Limb (tissue), 2 donors: ENCODE results near the gene PPP1R13L.
A peak's percentile ranks its signal among the peaks of the same experiment; 100 is the strongest.
"Not testable (repeated sequence)": the region's sequence is repeated elsewhere in the genome, so short reads cannot be mapped to it uniquely, and the experiment has no call there.

Experiments
- DNase-seq, 2 donors: peaks; one replicate each; pipeline ENCODE4 v3.0.0-alpha.2; 2016; ENCODE audit errors: extremely low spot score in 2 of 2

The PPP1R13L gene

GRCh38 chr19:45407585-45407984, 2.7 kb upstream of the PPP1R13L start:
- DNase-seq, result not testable (repeated sequence)

- DNase-seq, result no peak
Observed at GRCh38 chr19:45407091-45407375, 2.2 kb upstream of the PPP1R13L start.

- DNase-seq, result peak; percentile 86 to 89
Observed at GRCh38 chr19:45406226-45407090, 1.6 kb upstream of the PPP1R13L start, which contains the start of gene POLR1G. Gene POLR1G, plus strand, starts transcription at chr19:45406644. Its CDS starts 53 bp downstream, at chr19:45406697.

DNA sequence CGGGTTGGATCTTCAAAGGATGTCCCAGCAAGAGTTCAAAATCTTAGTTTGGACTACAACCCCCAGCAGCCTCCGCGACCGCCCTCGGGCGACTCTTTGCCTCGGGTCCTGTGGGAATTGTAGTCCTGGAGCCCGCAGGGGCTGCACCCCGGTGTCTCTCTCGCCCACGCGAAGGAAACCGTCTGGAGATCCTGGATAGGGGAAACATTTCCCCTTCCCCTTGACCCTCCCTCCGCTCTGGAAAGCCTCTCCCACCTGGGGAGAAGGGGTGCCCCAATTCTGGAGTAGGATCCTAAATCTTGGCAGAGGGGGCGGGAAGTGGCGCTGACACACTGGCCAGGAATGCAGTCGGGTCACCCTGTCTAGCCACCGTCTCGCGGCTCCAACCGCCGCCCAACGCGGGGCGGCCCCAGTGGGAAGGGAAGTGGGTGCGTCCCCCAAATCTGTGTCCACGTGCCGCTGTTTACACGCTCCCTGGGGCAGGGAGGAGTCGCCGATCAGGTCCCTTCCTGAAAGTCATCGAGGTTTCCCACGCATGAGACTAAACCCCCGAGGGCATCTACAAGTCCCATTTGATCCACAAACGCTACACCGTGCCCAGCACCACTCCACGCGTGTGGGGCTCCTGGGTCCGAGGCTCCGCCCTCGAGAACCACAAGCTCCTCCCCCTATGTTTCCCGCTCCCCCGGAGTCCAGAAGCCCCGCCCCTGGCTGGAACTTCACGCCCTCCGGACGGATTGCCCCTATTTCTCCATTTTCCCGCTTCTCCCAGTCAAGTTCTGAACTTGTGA, 761 bp upstream of the PPP1R13L start:
- DNase-seq, result peak; percentile 67 to 88

GRCh38 chr19:45403781-45404556, 900 bp downstream of the PPP1R13L start:
- peak in 1 of 2 donors; percentile 55 for DNase-seq

GRCh38 chr19:45403272-45403671, 1.6 kb downstream of the PPP1R13L start:
- no peak for DNase-seq

DNA sequence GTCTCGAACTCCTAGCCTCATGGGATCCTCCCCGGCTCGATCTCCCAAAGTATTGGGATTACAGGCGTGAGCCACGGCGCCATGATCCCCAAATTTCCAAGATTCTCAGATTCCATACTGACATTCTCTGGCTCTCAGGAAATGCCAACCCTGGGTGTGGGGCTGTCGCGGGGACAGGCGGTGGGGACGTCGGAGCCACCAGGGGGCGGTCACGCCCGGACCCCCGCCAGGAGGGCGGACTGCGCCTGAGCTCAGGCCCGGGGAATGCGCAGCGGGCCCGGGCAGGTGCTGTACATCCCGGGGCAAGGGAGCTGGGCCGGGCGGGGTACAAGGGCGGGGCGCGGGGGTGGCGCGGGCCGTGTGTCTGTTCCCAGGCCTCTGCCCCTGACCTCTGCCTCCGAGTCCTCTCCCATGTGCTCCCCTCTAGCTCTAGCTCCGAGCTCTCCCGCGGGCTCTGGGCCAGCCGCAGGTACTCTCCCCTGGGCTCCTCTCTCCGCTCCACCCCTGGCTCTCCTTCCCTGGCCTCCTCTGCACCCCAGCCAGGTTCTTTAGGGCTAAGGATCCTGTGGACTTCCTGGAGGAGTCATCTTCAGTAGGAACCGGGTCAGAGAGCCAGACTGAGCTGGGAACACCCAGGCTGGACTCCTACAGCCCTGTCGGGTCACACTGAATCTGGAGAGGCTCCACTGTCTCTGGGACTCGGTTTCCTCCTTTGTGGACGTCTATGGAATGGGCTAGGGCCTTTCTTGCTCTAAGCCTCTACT, 2.4 kb downstream of the PPP1R13L start:
- DNase-seq, result peak in 1 of 2 donors; percentile 58

DNA sequence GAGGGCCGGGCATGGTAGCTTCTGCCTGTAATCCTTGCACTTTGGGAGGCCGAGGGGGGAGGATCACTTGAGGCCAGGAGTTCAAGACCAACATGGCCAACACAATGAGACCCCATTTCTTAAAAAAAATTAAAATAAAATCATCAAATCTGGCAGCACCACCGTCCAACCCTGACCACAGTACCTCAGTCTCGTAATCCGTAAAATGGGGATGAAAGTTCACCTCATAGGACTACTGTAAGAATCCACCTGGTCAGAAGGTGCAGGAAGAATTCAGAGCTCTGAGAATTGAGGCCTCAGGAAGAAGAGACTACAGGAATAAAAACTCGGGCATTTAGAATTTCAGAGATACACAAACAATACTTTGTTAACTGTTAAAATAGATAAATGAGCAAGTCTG, 3.1 kb downstream of the PPP1R13L start:
- DNase-seq, result no peak

GRCh38 chr19:45400192-45400591, 4.7 kb downstream of the PPP1R13L start:
- no peak for DNase-seq

- DNase-seq, result no peak
Observed at GRCh38 chr19:45395821-45396617, 8.8 kb downstream of the PPP1R13L start.

DNA sequence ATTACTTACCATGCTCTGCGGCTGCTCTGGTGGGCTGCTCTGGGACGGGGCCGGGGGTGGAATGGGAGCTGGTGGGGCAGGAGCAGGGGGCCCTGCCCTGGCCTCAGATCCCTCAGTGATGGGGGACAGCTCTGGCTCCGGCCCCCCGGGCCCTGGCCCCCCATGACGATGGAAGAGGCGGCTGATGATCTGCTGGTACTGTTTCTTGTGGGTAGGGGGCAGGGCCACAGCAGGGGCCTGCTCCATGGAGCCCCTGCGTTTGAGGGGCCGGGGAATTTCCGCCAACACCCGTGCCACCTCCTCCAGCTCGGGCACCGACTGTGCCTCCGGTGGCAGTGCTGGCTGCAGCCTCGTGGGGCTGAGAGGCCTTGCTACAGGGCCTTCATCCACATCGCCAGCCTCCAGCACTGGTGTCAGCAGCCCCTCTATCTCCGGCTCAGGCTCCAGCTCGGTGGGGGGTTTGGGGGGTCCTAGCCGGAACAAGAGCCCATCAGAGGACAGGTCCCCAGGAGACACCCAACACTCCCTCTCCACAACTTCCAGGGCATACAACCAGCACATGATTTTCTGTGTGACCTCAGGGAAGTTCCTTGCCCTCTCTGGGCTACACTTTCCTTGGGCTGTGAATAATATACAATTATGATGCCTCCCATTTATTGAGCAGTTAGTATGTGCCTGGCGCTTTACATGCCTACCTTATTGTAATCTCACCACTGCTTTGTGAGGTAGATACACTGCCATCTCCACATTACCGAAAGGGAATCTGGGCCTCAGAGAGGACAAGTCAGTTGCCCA, 12.8 kb downstream of the PPP1R13L start:
- no peak for DNase-seq

- DNase-seq, result no peak
Observed at GRCh38 chr19:45391346-45391745, 13.5 kb downstream of the PPP1R13L start.

DNA sequence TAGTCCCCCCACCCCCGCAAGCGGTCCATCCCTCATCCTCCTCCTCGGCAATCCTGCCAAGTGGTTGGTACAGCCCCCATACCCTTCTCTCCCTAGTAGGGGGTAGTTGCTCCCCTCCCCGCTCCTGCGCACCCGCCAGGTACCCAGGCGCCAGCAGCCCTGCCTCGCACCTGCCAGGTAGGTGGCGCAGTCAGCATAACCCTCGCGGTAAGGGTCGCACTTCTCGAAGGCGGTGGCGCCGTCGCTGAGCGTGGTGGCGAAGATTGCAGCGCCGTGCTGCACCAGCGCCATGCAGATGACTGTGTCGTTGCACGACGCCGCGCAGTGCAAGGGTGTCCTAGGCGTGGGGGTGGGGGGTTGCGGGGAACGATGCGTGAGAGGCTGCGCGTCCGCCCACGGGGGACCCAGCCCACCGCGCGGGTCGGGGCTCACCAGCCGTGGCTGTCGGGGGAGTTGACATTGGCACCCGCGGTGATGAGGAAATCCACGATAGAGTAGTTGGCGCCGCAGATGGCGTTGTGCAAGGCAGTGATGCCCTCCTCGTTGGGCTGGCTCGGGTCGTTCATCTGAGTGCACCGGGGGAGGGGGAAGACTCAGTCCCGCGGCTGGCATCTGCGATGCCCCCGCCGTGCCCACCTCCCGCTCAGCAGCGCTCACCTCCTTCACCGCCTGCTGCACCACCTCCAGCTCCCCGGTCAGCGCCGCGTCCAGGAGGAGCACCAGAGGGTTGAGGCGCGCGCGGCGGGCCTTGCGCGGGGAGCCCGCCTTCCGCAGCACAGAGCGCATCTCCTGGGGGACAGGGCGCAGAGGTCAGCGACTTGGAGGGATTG, 19.3 kb downstream of the PPP1R13L start:
- DNase-seq, result no peak

DNA sequence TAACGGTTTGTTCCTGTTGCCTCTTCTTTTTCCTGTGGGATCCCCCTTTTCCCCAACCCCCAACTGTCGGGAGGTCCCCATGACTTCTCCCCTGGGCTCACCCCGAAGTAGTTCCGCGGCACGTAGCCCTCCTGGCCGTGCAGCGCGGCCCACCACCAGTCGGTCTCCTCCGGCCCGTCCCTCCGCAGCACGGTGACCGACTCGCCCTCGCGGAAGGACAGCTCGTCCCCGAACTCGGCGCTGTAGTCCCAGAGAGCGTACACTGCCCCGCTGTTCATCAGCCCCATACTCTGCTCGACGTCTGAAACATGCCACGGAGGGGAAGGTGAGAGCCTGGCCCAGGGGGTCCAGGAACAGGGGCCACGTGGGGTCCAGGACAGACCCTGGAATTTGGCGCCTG, 22.4 kb downstream of the PPP1R13L start:
- no peak for DNase-seq

- no peak for DNase-seq
Observed at GRCh38 chr19:45380107-45380506, 24.8 kb downstream of the PPP1R13L start.

DNA sequence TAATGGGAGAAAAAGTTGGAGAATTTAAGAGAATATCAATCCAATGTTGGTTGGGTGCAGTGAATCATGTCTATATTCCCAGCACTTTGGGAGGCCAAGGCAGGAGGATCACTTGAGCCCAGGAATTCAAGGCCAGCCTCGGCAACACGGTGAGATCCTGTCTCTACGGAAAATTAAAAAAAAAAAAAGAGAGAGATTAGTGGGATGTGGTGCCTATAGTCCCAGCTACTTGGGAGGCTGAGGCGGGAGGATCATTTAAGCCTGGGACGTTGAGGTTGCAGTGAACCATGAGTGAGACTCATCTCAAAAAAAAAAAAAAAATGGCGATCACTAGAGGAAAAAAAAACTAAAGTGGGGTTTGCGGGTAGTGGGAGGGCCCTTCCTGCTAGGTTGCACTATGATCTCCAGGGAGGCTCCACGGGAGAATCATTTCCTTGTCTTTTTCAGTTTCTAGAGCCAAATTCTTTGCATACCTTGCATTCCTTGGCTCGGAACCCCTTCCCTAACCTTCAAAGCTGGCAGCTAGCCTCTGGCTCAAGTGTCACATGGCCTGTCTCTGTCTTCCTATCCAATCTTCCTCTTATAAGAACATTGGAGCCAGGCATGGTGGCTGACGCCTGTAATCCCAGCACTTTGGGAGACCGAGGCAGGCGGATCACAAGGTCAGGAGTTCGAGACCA, 28.7 kb downstream of the PPP1R13L start:
- peak in 1 of 2 donors; percentile 56 for DNase-seq

- DNase-seq, result peak; percentile 98 to 100
Observed at GRCh38 chr19:45370410-45371204, 34.3 kb downstream of the PPP1R13L start, which contains the start of gene ERCC2. Gene ERCC2, minus strand, starts transcription at chr19:45370573. Its CDS starts 33 bp downstream, at chr19:45370540.
